Epithelial cell of proximal tubule (primary cell): Measurements from ENCODE around the gene ZFYVE28. TPM values are rescaled to one million over a fixed set of nuclear protein-coding genes. Genes with fewer than 3 reads are reported as not detected.

Experiments
- DNase-seq: peaks from one replicate; pipeline ENCODE4 v3.0.0-alpha.2; 2011; ENCODE audit warnings: low read depth
- H3K4me3 ChIP-seq: 2 replicates; pipeline ENCODE4 v1.5.1; 2011; ENCODE audit warnings: low read depth, mild to moderate bottlenecking, low read length
- CTCF ChIP-seq: conservative IDR thresholded peaks from 2 replicates; pipeline ENCODE4 v1.5.1; 2012; ENCODE audit warnings: low read depth, mild to moderate bottlenecking, low read length
- total RNA-seq: library from RNA; depleted of rRNA; stranded (reverse); fragments of >200 nt; gene quantifications from 2 replicates; pipeline ENCODE4 v1.2.3, GENCODE V29; 2015

Gene ZFYVE28
- total RNA-seq, 1 donor from 2014 or later = 0.58 TPM

- no peak for DNase-seq
- no peak overlapping the region for H3K4me3 ChIP-seq
- TF ChIP-seq CTCF = no peak
Observed at GRCh38 chr4:2284161-2284933, 134.1 kb downstream of the ZFYVE28 start.

- no peak for TF ChIP-seq CTCF
- no peak for DNase-seq
- H3K4me3 ChIP-seq = no peak overlapping the region
Observed at GRCh38 chr4:2283199-2283711, 135.2 kb downstream of the ZFYVE28 start.

GRCh38 chr4:2281575-2282343, 136.7 kb downstream of the ZFYVE28 start:
- peak; percentile 29 for TF ChIP-seq CTCF
- no peak for DNase-seq
- H3K4me3 ChIP-seq = no peak overlapping the region

- no peak overlapping the region for H3K4me3 ChIP-seq
- TF ChIP-seq CTCF = peak; percentile 32
- DNase-seq = no peak
Observed at GRCh38 chr4:2280531-2281300, 137.7 kb downstream of the ZFYVE28 start.

GRCh38 chr4:2277956-2278355, 140.5 kb downstream of the ZFYVE28 start:
- no peak for TF ChIP-seq CTCF
- no peak for DNase-seq
- H3K4me3 ChIP-seq = no peak overlapping the region

GRCh38 chr4:2276581-2277325, 141.7 kb downstream of the ZFYVE28 start:
- no peak overlapping the region for H3K4me3 ChIP-seq
- no peak for TF ChIP-seq CTCF
- no peak for DNase-seq
